Liver (tissue), 9 donors: ENCODE results near the gene CLK1. TPM values are rescaled to one million over a fixed set of nuclear protein-coding genes. Genes with fewer than 3 reads are reported as not detected.

Experiments used
- DNase-seq: peaks from one replicate; pipeline ENCODE4 v3.0.0-alpha.2; 2017; ENCODE audit warnings: low spot score
- H3K27ac ChIP-seq, 2 donors: one replicate each; pipeline ENCODE4 v1.7.0; 2013; ENCODE audit warnings: inconsistent platforms in 2 of 2, low read length in 2 of 2, control low read depth in 1 of 2, low read depth in 1 of 2, mild to moderate bottlenecking in 1 of 2
- H3K27me3 ChIP-seq, 4 donors: one replicate each; pipeline versions ENCODE4 v1.6.1 to v1.7.0; 2013; ENCODE audit warnings: low read length in 3 of 4, inconsistent platforms in 1 of 4, mild to moderate bottlenecking in 1 of 4, moderate library complexity in 1 of 4; ENCODE audit not compliant: control insufficient read depth in 4 of 4, insufficient read depth in 4 of 4
- H3K36me3 ChIP-seq, 4 donors: one replicate each; pipeline versions ENCODE4 v1.6.1 to v1.7.0; 2013; ENCODE audit warnings: low read length in 3 of 4, mild to moderate bottlenecking in 3 of 4, low read depth in 1 of 4, moderate library complexity in 1 of 4; ENCODE audit not compliant: control insufficient read depth in 4 of 4, insufficient read depth in 3 of 4
- H3K4me1 ChIP-seq, 4 donors: one replicate each; pipeline versions ENCODE4 v1.6.1 to v1.7.0; 2013; ENCODE audit warnings: low read length in 3 of 4, mild to moderate bottlenecking in 3 of 4, moderate library complexity in 1 of 4; ENCODE audit not compliant: control insufficient read depth in 4 of 4, insufficient read depth in 4 of 4
- H3K4me3 ChIP-seq, 3 donors: one replicate each; pipeline versions ENCODE4 v1.6.1 to v1.7.0; 2013; ENCODE audit warnings: low read length in 3 of 3, control low read depth in 1 of 3, low read depth in 1 of 3, mild to moderate bottlenecking in 1 of 3
- H3K9ac ChIP-seq, 2 donors: one replicate each; pipeline ENCODE4 v1.7.0; 2013; ENCODE audit warnings: low read length in 2 of 2, mild to moderate bottlenecking in 2 of 2, moderate library complexity in 2 of 2, control low read depth in 1 of 2, low read depth in 1 of 2
- H3K9me3 ChIP-seq, 4 donors: one replicate each; pipeline versions ENCODE4 v1.6.1 to v1.7.0; 2013; ENCODE audit warnings: low read length in 3 of 4; ENCODE audit not compliant: control insufficient read depth in 4 of 4
- HNF4A ChIP-seq, 2 donors: conservative IDR thresholded peaks; 2 replicates each; pipeline ENCODE4 v1.6.1; 2016; ENCODE audit warnings: antibody characterized with exemption in 2 of 2, mild to moderate bottlenecking in 2 of 2
- RAD21 ChIP-seq, 2 donors: IDR thresholded peaks; 2 replicates each; pipeline ENCODE4 v1.6.1; 2016; ENCODE audit warnings: antibody characterized with exemption in 2 of 2, mild to moderate bottlenecking in 2 of 2
- SP1 ChIP-seq: IDR thresholded peaks from 2 replicates; pipeline ENCODE4 v1.6.1; 2018; ENCODE audit warnings: antibody characterized with exemption, mild to moderate bottlenecking
- TAF1 ChIP-seq: conservative IDR thresholded peaks from 2 replicates; pipeline ENCODE4 v1.6.1; 2016; ENCODE audit warnings: antibody characterized with exemption, mild to moderate bottlenecking
- WGBS: extraction: QIAGEN DNeasy Blood & Tissue Kit; methylation state at CpG from one replicate; pipeline ENCODE4 v1.1.7; 2013; 5-methylcytosine and 5-hydroxymethylcytosine counted together
- polyA plus RNA-seq, 2 donors: library from polyadenylated mRNA; stranded (reverse) in 1 of 2; unstranded in 1 of 2; fragments of 200-250 nt in 1 of 2; fragments of >200 nt in 1 of 2; fragmentation: Nextera tagmentation in 1 of 2; extraction: Ambion mirVana in 1 of 2; gene quantifications; one replicate each; pipeline versions ENCODE4 v1.2.1 to v1.2.3, GENCODE V29; 2013 to 2015
- total RNA-seq, 2 donors: library from RNA; depleted of rRNA; stranded (reverse); fragments of >200 nt; gene quantifications; one replicate each; pipeline ENCODE4 v1.2.3, GENCODE V29; 2014
- TF ChIP-seq, protein P1 (sequence below): IDR thresholded peaks from 2 replicates; pipeline ENCODE4 v1.6.1; 2016; ENCODE audit warnings: antibody characterized with exemption
- TF ChIP-seq, protein P2 (sequence below): fragments of 150-350 bp; IDR thresholded peaks from 2 replicates; pipeline ENCODE4 v1.5.1; 2017; ENCODE audit warnings: improper control_type of control experiment, low read depth, low read length; ENCODE audit not compliant: missing input control
- TF ChIP-seq, protein P3 (sequence below): IDR thresholded peaks from 2 replicates; pipeline ENCODE4 v1.6.1; 2016; ENCODE audit warnings: antibody characterized with exemption
- TF ChIP-seq, protein P4 (sequence below): IDR thresholded peaks from 2 replicates; pipeline ENCODE4 v1.6.1; 2016; ENCODE audit warnings: antibody characterized with exemption, mild to moderate bottlenecking
- donor health status: healthy.
- donor health status: healthy.
- donor health status: healthy.
- donor health status: healthy.
- donor health status: healthy.

CLK1 gene
- total and polyA plus RNA-seq, 4 donors = 21.2 to 86.3 (median 61.8) TPM

DNA sequence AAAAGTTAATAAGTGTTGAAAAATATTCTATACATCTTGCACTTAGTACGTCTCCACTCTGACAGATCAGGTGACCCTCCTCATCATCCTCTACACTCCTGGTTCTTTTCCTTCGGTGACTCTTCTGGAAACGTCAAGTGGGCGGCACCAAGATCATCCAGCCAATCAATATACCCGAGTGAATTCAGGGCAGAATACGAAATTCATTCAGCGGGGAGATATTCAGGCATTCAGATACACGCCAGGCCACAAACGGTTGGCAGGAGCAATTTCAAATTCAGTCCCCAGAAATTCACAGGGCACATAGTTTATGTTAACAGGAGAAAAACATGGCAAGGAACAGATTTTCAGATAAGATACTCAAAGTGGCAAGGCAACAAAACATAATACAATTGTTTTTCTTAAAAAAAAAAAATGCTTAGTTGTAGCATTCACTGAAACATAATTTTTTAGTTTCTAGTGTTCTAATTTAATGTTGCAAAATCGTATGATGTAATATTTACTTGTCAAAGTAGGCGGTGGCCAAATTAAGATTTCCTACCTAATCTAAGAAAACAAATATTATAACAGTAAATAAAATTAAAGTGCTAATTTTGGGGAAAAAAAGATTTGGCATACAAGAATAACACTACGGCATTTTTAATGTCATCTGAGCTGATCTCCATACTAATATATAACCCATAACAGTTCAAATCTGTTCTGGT lies 4.2 kb downstream of the CLK1 start:
- Histone ChIP-seq H3K36me3 (peaks cover 13 to 42% (median 34%) of the 10 kb centered on the region in 4 donors), H3K9ac (peak overlapping the region; percentile 47 to 99), H3K4me3 (peak overlapping the region in 1 of 3 donors; percentile 11), H3K27ac (peak overlapping the region; percentile 45 to 65), H3K27me3 (no peaks in the 10 kb centered on the region), H3K4me1 (peaks cover under 1 to 32% (median 27%) of the 10 kb centered on the region in 4 donors), H3K9me3 (no peaks in the 10 kb centered on the region)
- WGBS = 16% methylated on average over 12 of the region's 12 CpGs
- DNase-seq = no peak
- peak; percentile 86 for TF ChIP-seq TAF1
- peak; percentile 15 for TF ChIP-seq SP1
- TF ChIP-seq, protein P1, sequence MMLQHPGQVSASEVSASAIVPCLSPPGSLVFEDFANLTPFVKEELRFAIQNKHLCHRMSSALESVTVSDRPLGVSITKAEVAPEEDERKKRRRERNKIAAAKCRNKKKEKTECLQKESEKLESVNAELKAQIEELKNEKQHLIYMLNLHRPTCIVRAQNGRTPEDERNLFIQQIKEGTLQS = no peak

DNA sequence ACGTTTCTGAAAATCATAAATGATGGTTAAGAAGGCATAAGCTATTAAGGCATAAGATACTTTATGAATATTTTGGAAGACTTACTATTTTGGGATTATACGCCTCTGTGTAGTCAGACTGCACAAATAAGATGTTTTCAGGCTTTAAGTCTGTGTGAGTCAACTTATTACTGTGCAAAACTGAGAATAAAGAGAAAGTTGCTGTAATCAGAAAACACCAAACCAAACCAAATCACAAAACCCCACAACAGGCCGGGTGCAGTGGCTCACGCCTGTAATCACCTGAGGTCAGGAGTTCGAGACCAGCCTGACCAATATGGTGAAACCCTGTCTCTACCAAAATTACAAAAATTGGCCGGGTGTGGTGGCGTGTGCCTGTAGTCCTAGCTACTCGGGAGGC lies 7.7 kb downstream of the CLK1 start:
- H3K4me3 ChIP-seq = no peak overlapping the region
- H3K36me3 ChIP-seq = peaks cover 20 to 74% (median 66%) of the 10 kb centered on the region in 4 donors
- H3K4me1 ChIP-seq = peaks cover 0 to 27% (median 25%) of the 10 kb centered on the region in 4 donors
- H3K9me3 ChIP-seq = no peaks in the 10 kb centered on the region
- TF ChIP-seq RAD21 (IDR thresholded peaks at IDR 0.05) = no peak
- TF ChIP-seq, protein P2, sequence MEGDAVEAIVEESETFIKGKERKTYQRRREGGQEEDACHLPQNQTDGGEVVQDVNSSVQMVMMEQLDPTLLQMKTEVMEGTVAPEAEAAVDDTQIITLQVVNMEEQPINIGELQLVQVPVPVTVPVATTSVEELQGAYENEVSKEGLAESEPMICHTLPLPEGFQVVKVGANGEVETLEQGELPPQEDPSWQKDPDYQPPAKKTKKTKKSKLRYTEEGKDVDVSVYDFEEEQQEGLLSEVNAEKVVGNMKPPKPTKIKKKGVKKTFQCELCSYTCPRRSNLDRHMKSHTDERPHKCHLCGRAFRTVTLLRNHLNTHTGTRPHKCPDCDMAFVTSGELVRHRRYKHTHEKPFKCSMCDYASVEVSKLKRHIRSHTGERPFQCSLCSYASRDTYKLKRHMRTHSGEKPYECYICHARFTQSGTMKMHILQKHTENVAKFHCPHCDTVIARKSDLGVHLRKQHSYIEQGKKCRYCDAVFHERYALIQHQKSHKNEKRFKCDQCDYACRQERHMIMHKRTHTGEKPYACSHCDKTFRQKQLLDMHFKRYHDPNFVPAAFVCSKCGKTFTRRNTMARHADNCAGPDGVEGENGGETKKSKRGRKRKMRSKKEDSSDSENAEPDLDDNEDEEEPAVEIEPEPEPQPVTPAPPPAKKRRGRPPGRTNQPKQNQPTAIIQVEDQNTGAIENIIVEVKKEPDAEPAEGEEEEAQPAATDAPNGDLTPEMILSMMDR = no peak
- TF ChIP-seq HNF4A (conservative IDR thresholded peaks at IDR 0.05) = no peak
- TF ChIP-seq, protein P3, sequence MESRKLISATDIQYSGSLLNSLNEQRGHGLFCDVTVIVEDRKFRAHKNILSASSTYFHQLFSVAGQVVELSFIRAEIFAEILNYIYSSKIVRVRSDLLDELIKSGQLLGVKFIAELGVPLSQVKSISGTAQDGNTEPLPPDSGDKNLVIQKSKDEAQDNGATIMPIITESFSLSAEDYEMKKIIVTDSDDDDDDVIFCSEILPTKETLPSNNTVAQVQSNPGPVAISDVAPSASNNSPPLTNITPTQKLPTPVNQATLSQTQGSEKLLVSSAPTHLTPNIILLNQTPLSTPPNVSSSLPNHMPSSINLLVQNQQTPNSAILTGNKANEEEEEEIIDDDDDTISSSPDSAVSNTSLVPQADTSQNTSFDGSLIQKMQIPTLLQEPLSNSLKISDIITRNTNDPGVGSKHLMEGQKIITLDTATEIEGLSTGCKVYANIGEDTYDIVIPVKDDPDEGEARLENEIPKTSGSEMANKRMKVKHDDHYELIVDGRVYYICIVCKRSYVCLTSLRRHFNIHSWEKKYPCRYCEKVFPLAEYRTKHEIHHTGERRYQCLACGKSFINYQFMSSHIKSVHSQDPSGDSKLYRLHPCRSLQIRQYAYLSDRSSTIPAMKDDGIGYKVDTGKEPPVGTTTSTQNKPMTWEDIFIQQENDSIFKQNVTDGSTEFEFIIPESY = no peak
- no peak for TF ChIP-seq SP1
- TF ChIP-seq, protein P4, sequence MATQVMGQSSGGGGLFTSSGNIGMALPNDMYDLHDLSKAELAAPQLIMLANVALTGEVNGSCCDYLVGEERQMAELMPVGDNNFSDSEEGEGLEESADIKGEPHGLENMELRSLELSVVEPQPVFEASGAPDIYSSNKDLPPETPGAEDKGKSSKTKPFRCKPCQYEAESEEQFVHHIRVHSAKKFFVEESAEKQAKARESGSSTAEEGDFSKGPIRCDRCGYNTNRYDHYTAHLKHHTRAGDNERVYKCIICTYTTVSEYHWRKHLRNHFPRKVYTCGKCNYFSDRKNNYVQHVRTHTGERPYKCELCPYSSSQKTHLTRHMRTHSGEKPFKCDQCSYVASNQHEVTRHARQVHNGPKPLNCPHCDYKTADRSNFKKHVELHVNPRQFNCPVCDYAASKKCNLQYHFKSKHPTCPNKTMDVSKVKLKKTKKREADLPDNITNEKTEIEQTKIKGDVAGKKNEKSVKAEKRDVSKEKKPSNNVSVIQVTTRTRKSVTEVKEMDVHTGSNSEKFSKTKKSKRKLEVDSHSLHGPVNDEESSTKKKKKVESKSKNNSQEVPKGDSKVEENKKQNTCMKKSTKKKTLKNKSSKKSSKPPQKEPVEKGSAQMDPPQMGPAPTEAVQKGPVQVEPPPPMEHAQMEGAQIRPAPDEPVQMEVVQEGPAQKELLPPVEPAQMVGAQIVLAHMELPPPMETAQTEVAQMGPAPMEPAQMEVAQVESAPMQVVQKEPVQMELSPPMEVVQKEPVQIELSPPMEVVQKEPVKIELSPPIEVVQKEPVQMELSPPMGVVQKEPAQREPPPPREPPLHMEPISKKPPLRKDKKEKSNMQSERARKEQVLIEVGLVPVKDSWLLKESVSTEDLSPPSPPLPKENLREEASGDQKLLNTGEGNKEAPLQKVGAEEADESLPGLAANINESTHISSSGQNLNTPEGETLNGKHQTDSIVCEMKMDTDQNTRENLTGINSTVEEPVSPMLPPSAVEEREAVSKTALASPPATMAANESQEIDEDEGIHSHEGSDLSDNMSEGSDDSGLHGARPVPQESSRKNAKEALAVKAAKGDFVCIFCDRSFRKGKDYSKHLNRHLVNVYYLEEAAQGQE = no peak
- no peak overlapping the region for H3K9ac ChIP-seq
- H3K27me3 ChIP-seq = no peaks in the 10 kb centered on the region
- no peak for DNase-seq
- no peak overlapping the region for H3K27ac ChIP-seq
- 92% methylated on average over 8 of the region's 8 CpGs for WGBS
